A673 (cell line): ENCODE data around the gene DPF3. TPM values are rescaled to one million over a fixed set of nuclear protein-coding genes. Genes with fewer than 3 reads are reported as not detected.

Experiments used
- BruUV-seq: library from RNA; stranded (reverse); fragments of 400-500 nt; replicated peaks from 2 replicates; lab custom pipeline; 2021; lab: Mats Ljungman, UMichigan
- CTCF ChIA-PET: fragments of 300-600 bp; sonication (Branson Sonifier 250); formaldehyde crosslinking; loops from one replicate; lab custom pipeline; 2022; ENCODE audit warnings: antibody characterized with exemption; lab: Charles Lee
- POLR2A ChIA-PET: fragments of 300-600 bp; sonication (Branson Sonifier 250); formaldehyde crosslinking; loops from one replicate; lab custom pipeline; 2022; ENCODE audit warnings: antibody characterized with exemption; ENCODE audit not compliant: low non-redundant PET; lab: Charles Lee
- DNase-seq: peaks from one replicate; pipeline ENCODE4 v3.0.0-alpha.2; 2015; ENCODE audit warnings: low spot score
- H3K27ac ChIP-seq: fragments of 200-600 bp; sonication (generic); 2 replicates; pipeline ENCODE4 v1.5.1; 2016; ENCODE audit warnings: mixed run types, low read depth, mild to moderate bottlenecking, mixed read lengths, antibody characterized with exemption, low read length; ENCODE audit not compliant: poor library complexity, severe bottlenecking
- H3K27me3 ChIP-seq: fragments of 200-600 bp; sonication (generic); replicated peaks from 2 replicates; pipeline ENCODE4 v1.6.1; 2017; ENCODE audit warnings: mixed run types, low read depth, mild to moderate bottlenecking, mixed read lengths, antibody characterized with exemption, low read length; ENCODE audit not compliant: insufficient read depth, poor library complexity
- H3K36me3 ChIP-seq: fragments of 200-600 bp; sonication (generic); 2 replicates; pipeline ENCODE4 v1.6.1; 2016; ENCODE audit warnings: mixed run types, mild to moderate bottlenecking, mixed read lengths, antibody characterized with exemption, low read length; ENCODE audit not compliant: insufficient read depth, poor library complexity, severe bottlenecking
- H3K4me1 ChIP-seq: fragments of 200-600 bp; sonication (generic); 2 replicates; pipeline ENCODE4 v1.6.1; 2017; ENCODE audit warnings: mixed run types, mild to moderate bottlenecking, mixed read lengths, antibody characterized with exemption, low read length; ENCODE audit not compliant: insufficient read depth, poor library complexity, severe bottlenecking
- H3K4me3 ChIP-seq: fragments of 200-600 bp; sonication (generic); 2 replicates; pipeline ENCODE4 v1.5.1; 2016; ENCODE audit warnings: low read depth, mixed run types, mild to moderate bottlenecking, mixed read lengths, low read length; ENCODE audit not compliant: poor library complexity, severe bottlenecking
- H3K9me3 ChIP-seq: fragments of 200-600 bp; sonication (generic); 2 replicates; pipeline ENCODE4 v1.6.1; 2016; ENCODE audit warnings: mixed run types, low read depth, mild to moderate bottlenecking, mixed read lengths, antibody characterized with exemption, low read length; ENCODE audit not compliant: poor library complexity, severe bottlenecking
- EZH2 ChIP-seq: fragments of 200-600 bp; sonication (generic); IDR thresholded peaks from 2 replicates; pipeline ENCODE4 v1.6.1; 2017; ENCODE audit warnings: borderline replicate concordance, low read depth, mild to moderate bottlenecking, mixed read lengths, antibody characterized with exemption, low read length; ENCODE audit not compliant: poor library complexity, severe bottlenecking
- intact Hi-C: fragments of 100-400 bp; cut with micrococcal nuclease; formaldehyde crosslinking; loops from one replicate; pipeline ENCODE4 v1.10.0; 2022; ENCODE audit not compliant: unreplicated experiment
- total RNA-seq: library from RNA; stranded (reverse); gene quantifications from 2 replicates; pipeline ENCODE4 v1.2.3, GENCODE V29; 2021
- TF ChIP-seq, protein P1 (sequence below): fragments of 300-800, 200-600 bp; sonication (generic); conservative IDR thresholded peaks from 2 replicates; pipeline ENCODE4 v1.5.1; 2017; ENCODE audit warnings: low read depth, mild to moderate bottlenecking, antibody characterized with exemption, low read length, moderate library complexity, mixed read lengths

The DPF3 gene
- total RNA-seq, 1 experiment from 2014 or later = 15.7 TPM

DNA sequence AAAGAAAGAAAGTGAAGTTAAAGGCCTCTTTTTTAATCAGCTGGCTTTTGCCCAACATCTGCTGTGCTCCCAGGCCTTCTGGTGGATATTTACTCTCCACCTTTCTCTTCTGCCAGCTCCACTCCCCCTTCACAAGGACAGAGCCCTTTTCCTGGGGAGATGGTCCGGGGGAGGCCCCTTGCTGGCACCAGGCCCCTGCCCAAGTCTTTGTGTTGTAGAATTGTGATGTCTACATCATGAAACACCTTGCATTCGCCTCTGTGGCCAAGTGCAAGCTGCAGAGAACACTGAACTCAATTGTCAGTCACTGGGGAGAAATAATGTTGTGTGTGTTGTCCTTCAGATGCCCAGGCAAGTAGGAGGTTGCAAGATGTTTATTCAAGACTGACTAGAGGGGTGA lies 150.3 kb downstream of the DPF3 start:
- no peak for TF ChIP-seq EZH2
- TF ChIP-seq, protein P1, sequence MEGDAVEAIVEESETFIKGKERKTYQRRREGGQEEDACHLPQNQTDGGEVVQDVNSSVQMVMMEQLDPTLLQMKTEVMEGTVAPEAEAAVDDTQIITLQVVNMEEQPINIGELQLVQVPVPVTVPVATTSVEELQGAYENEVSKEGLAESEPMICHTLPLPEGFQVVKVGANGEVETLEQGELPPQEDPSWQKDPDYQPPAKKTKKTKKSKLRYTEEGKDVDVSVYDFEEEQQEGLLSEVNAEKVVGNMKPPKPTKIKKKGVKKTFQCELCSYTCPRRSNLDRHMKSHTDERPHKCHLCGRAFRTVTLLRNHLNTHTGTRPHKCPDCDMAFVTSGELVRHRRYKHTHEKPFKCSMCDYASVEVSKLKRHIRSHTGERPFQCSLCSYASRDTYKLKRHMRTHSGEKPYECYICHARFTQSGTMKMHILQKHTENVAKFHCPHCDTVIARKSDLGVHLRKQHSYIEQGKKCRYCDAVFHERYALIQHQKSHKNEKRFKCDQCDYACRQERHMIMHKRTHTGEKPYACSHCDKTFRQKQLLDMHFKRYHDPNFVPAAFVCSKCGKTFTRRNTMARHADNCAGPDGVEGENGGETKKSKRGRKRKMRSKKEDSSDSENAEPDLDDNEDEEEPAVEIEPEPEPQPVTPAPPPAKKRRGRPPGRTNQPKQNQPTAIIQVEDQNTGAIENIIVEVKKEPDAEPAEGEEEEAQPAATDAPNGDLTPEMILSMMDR = no peak

DNA sequence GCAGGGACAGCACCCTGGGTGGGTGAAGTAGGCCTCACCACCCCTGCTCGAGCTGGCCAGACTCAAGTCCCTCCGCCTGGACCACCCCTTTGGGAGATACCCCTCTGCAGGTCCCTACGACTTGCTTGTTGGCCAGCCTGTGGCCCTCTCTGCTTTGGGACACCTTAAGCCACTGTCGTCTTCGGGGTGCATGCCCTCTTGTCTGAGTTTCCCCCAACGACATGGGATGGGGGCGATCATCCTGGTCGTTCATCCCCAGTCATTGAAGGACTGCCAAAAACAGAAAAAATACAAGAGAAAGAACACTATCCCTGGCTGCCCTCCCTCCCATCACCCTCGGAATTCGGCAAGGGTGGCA lies 151.1 kb downstream of the DPF3 start:
- H3K9me3 ChIP-seq = no peaks in the 10 kb centered on the region
- POLR2A ChIA-PET = no interaction called here

More for the DNA sequence above, 150.3 kb downstream of the DPF3 start:
- Histone ChIP-seq H3K27ac (no peak overlapping the region), H3K27me3 (no peaks in the 10 kb centered on the region), H3K9me3 (no peaks in the 10 kb centered on the region), H3K36me3 (no peaks in the 10 kb centered on the region), H3K4me1 (no peaks in the 10 kb centered on the region), H3K4me3 (no peak overlapping the region)
- no TSS peak for BruUV-seq
- ChIA-PET CTCF (no interaction called here), POLR2A (no interaction called here)
- DNase-seq = no peak
- intact Hi-C loops = no loop called here

DNA sequence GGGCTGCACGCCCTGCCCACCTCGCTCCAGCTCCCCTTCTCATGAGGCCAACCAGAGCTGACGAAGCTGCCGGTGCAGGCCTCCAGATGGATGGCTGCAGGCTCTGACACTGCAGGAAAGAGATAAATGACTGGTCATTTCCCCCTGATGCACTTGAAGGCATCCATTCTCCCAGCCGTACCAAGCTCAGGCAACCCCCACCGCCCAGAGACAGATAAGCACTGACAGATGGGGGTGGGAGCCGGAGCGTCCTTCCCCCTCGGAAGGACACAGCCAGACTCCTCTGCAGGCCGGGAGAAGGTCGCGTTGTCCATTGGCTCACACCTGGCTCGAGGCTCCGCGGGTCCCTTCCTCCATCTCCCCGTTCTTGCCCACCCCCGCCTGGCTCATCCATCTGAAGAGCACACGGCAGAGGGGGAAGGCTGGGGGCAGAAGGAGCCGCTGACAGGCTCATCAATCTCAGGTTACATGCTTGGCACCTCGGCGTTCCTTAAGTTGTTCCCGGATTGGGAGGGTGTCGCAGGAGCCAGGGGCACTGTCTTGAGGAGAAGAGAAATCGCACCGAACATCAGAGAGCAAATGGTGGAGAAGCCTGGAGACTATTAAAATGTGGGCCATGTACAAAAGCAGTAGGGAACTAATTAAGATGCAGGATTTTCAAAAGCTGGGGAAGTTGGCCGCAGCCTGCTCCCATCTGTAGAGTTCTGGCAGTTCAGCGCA lies 151.6 kb downstream of the DPF3 start:
- no peaks in the 10 kb centered on the region for H3K9me3 ChIP-seq
- no peaks in the 10 kb centered on the region for H3K36me3 ChIP-seq
- DNase-seq = no peak
- no peak overlapping the region for H3K27ac ChIP-seq
- TF ChIP-seq, protein P1 = no peak
- no peak for TF ChIP-seq EZH2
- no peaks in the 10 kb centered on the region for H3K4me1 ChIP-seq
- no TSS peak for BruUV-seq
- ChIA-PET POLR2A (no interaction called here), CTCF (no interaction called here)
- no peaks in the 10 kb centered on the region for H3K27me3 ChIP-seq
- no peak overlapping the region for H3K4me3 ChIP-seq
- intact Hi-C loops = no loop called here

More for the DNA sequence above, 151.1 kb downstream of the DPF3 start:
- DNase-seq = no peak
- CTCF ChIA-PET = no interaction called here
- H3K4me3 ChIP-seq = no peak overlapping the region
- intact Hi-C loops = no loop called here
- TF ChIP-seq, protein P1 = no peak
- H3K36me3 ChIP-seq = no peaks in the 10 kb centered on the region
- H3K27me3 ChIP-seq = no peaks in the 10 kb centered on the region
- H3K4me1 ChIP-seq = no peaks in the 10 kb centered on the region
- H3K27ac ChIP-seq = no peak overlapping the region
- BruUV-seq = no TSS peak
